NCI-H1105 treated with DMSO at 0.1 percent for 48 hours (cell line): ENCODE data around the gene AGAP1.
A peak's percentile ranks its signal among the peaks of the same experiment; 100 is the strongest.
"Not testable (repeated sequence)": the region's sequence is repeated elsewhere in the genome, so short reads cannot be mapped to it uniquely, and the experiment has no call there.

Source experiments
- DNase-seq: peaks from one replicate; lab custom pipeline; 2025; lab: John Stamatoyannopoulos, UW

The AGAP1 gene

GRCh38 chr2:235734688-235735231 is 240.9 kb downstream of the AGAP1 start:
- no peak for DNase-seq

- DNase-seq, result no peak
Observed at GRCh38 chr2:235737396-235737795, 243.6 kb downstream of the AGAP1 start.

- no peak for DNase-seq
Observed at GRCh38 chr2:235737840-235738239, 244.0 kb downstream of the AGAP1 start.

- no peak for DNase-seq
Observed at GRCh38 chr2:235739704-235740415, 246.0 kb downstream of the AGAP1 start.

GRCh38 chr2:235740821-235741220 is 247.0 kb downstream of the AGAP1 start:
- peak; percentile 64 for DNase-seq

GRCh38 chr2:235744161-235744560 is 250.3 kb downstream of the AGAP1 start:
- no peak for DNase-seq

GRCh38 chr2:235745597-235745996 is 251.8 kb downstream of the AGAP1 start:
- no peak for DNase-seq

- peak; percentile 75 for DNase-seq
Observed at GRCh38 chr2:235746257-235746934, 252.6 kb downstream of the AGAP1 start.

GRCh38 chr2:235747001-235747785 is 253.3 kb downstream of the AGAP1 start:
- DNase-seq, result no peak

GRCh38 chr2:235747786-235748091 is 253.9 kb downstream of the AGAP1 start:
- peak; percentile 45 for DNase-seq

GRCh38 chr2:235749121-235749770 is 255.4 kb downstream of the AGAP1 start:
- no peak for DNase-seq

GRCh38 chr2:235749771-235750160 is 255.9 kb downstream of the AGAP1 start:
- no peak for DNase-seq

- DNase-seq, result no peak
Observed at GRCh38 chr2:235752846-235753245, 259.0 kb downstream of the AGAP1 start.

GRCh38 chr2:235754357-235755207 is 260.7 kb downstream of the AGAP1 start:
- no peak for DNase-seq

- no peak for DNase-seq
Observed at GRCh38 chr2:235756491-235756890, 262.6 kb downstream of the AGAP1 start.

- DNase-seq, result no peak
Observed at GRCh38 chr2:235757212-235757611, 263.4 kb downstream of the AGAP1 start.

GRCh38 chr2:235757640-235758039 is 263.8 kb downstream of the AGAP1 start:
- DNase-seq, result no peak

GRCh38 chr2:235762832-235763598 is 269.2 kb downstream of the AGAP1 start:
- no peak for DNase-seq

GRCh38 chr2:235763816-235764215 is 270.0 kb downstream of the AGAP1 start:
- DNase-seq, result no peak

GRCh38 chr2:235764478-235764877 is 270.6 kb downstream of the AGAP1 start:
- DNase-seq, result not testable (repeated sequence)
